Chondrocyte (in vitro differentiated cells): Measurements from ENCODE around the gene ACTR8. TPM values are rescaled to one million over a fixed set of nuclear protein-coding genes. Genes with fewer than 3 reads are reported as not detected.

Experiments
- DNase-seq: peaks from one replicate; pipeline ENCODE4 v3.0.0; 2021; ENCODE audit warnings: mixed read lengths, low spot score
- H3K27ac Mint-ChIP-seq: one replicate; pipeline ENCODE4 v1.8.0; 2021; ENCODE audit warnings: mild to moderate bottlenecking, moderate library complexity, mixed read lengths; ENCODE audit not compliant: unreplicated experiment
- H3K27me3 Mint-ChIP-seq: 2 replicates; pipeline ENCODE4 v1.8.0; 2021; ENCODE audit warnings: low read depth, mixed read lengths
- H3K36me3 Mint-ChIP-seq: 2 replicates; pipeline ENCODE4 v1.8.0; 2021; ENCODE audit warnings: low read depth, mixed read lengths
- H3K4me1 Mint-ChIP-seq: 2 replicates; pipeline ENCODE4 v1.8.0; 2021; ENCODE audit warnings: low read depth, mild to moderate bottlenecking, mixed read lengths
- H3K4me3 Mint-ChIP-seq: one replicate; pipeline ENCODE4 v1.8.0; 2021; ENCODE audit warnings: mild to moderate bottlenecking, moderate library complexity, mixed read lengths; ENCODE audit not compliant: unreplicated experiment
- H3K9me3 Mint-ChIP-seq: 2 replicates; pipeline ENCODE4 v1.8.0; 2021; ENCODE audit warnings: low read depth, mixed read lengths
- total RNA-seq: library from RNA; stranded (reverse); gene quantifications from 3 replicates; pipeline ENCODE4 v1.2.1, GENCODE V29; 2021
- TF ChIP-seq, protein P1 (sequence below): fragments of 200-600 bp; sonication (generic); IDR thresholded peaks from 2 replicates; pipeline ENCODE4 v1.5.0; 2021; ENCODE audit warnings: antibody characterized with exemption, mild to moderate bottlenecking, moderate library complexity

Gene ACTR8
- total RNA-seq, 1 donor from 2014 or later: 37.0 TPM

DNA sequence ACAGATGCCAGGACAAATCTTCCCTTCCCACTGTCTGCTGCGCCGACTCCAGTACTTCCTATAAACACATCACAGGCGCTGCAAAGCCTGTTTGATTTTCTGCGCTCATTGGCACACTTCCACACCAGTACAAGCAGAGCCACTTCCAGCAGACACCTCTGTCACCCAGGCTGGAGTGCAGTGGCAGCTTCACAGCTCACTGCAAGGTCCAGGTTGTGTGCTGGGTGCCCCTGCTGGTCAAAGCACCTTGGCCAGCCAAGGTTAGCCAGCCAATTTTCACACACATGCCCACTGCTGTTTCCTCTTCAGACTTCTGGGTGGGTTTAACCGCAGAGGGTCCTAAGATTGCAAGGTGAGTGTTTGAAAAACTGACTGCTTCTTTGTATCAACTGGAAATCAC, 40.7 kb downstream of the ACTR8 start:
- Mint-ChIP-seq H3K4me1 (peaks cover 5% of the 10 kb centered on the region), H3K36me3 (no peaks in the 10 kb centered on the region), H3K4me3 (no peak overlapping the region), H3K9me3 (no peaks in the 10 kb centered on the region), H3K27me3 (peaks cover 1% of the 10 kb centered on the region), H3K27ac (no peak overlapping the region)
- DNase-seq: no peak
- TF ChIP-seq, protein P1, sequence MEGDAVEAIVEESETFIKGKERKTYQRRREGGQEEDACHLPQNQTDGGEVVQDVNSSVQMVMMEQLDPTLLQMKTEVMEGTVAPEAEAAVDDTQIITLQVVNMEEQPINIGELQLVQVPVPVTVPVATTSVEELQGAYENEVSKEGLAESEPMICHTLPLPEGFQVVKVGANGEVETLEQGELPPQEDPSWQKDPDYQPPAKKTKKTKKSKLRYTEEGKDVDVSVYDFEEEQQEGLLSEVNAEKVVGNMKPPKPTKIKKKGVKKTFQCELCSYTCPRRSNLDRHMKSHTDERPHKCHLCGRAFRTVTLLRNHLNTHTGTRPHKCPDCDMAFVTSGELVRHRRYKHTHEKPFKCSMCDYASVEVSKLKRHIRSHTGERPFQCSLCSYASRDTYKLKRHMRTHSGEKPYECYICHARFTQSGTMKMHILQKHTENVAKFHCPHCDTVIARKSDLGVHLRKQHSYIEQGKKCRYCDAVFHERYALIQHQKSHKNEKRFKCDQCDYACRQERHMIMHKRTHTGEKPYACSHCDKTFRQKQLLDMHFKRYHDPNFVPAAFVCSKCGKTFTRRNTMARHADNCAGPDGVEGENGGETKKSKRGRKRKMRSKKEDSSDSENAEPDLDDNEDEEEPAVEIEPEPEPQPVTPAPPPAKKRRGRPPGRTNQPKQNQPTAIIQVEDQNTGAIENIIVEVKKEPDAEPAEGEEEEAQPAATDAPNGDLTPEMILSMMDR: no peak

DNA sequence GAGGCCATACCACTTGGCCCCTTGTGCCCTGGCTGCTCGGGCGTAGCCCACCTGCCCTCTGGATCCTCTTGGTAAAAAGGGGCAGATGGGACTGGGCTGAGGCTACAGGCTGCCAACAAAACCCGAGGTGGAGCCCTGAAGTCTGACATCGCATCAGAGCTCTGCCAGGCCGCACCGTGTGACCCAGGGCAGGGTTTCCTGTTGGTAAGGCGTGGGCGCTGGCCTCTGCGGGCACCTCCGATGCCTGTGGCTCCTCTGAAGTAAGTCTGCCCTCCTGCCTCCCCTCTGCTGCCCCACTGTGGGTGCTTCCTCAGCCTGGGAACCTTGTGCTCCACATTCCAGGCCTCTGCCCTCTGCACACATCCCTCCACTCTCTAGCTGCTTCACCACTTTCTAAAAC, 44.6 kb downstream of the ACTR8 start:
- TF ChIP-seq, protein P1: no peak
- no peaks in the 10 kb centered on the region for H3K36me3 Mint-ChIP-seq
- H3K4me3 Mint-ChIP-seq: no peak overlapping the region
- DNase-seq: no peak
- H3K4me1 Mint-ChIP-seq: no peaks in the 10 kb centered on the region
- H3K9me3 Mint-ChIP-seq: no peaks in the 10 kb centered on the region
- H3K27me3 Mint-ChIP-seq: no peaks in the 10 kb centered on the region
- no peak overlapping the region for H3K27ac Mint-ChIP-seq

DNA sequence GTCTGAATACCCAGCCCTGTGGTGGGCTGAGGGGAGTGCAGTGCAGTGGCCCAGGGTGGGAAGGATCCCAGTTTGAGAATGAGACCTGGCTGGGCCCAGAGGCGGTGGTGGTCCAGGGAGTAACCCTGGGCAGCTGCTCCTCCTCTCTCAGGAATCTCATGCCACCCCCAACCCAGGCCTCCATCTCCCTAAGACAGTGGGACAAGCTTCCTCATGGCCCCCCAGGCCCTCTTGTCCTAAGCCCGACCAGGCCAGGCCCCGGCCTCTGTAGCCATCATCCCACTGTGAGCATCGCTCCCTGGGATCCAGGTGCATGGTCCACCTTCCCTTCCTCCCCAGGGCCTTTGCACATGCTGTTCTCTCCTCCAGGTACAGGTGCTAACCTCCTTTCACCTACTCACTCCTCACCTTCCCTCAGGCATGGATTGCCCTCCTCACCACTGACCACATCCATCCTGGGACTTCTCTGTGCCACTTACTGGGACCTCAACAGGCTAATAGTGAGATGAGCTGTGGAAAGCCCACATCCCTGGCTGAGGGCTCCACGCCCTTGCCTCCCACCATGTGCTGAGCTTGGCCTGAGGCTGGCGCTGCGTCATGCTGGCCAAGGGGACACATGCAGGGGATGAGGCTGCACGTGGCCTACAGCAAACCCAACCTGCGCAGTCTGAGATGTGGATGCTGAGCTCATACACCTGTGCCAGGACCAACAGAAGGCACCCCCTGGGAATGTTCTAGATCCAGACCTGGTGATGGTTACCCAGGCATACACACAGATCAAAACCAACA, 45.7 kb downstream of the ACTR8 start:
- H3K27me3 Mint-ChIP-seq: no peaks in the 10 kb centered on the region

DNA sequence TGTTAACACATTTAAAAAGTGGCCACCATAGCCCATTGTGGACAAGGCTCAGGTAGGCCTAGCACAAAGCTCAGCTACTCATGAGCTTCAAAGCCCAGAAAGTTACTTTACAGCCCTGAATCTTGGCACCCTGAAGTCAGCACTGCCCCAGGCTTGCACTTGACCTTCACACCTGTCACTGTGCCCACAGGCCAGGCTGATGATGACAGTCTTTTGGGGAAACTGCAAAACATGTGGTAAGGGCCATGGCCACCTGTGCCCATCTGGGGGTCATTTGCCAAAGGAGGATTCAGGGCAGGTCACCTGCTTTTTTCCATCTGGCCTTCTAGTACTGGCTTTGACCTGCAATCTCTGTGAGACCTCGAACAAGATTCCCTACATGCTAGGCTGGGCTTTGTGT, 46.7 kb downstream of the ACTR8 start:
- Mint-ChIP-seq H3K4me1 (no peaks in the 10 kb centered on the region), H3K27ac (no peak overlapping the region), H3K9me3 (no peaks in the 10 kb centered on the region), H3K27me3 (no peaks in the 10 kb centered on the region), H3K36me3 (no peaks in the 10 kb centered on the region), H3K4me3 (no peak overlapping the region)
- TF ChIP-seq, protein P1: no peak
- DNase-seq: no peak

More for the DNA sequence above, 45.7 kb downstream of the ACTR8 start:
- TF ChIP-seq, protein P1: no peak
- no peaks in the 10 kb centered on the region for H3K9me3 Mint-ChIP-seq
- no peak for DNase-seq
- H3K36me3 Mint-ChIP-seq: no peaks in the 10 kb centered on the region
- no peak overlapping the region for H3K4me3 Mint-ChIP-seq
- no peaks in the 10 kb centered on the region for H3K4me1 Mint-ChIP-seq
- H3K27ac Mint-ChIP-seq: no peak overlapping the region

DNA sequence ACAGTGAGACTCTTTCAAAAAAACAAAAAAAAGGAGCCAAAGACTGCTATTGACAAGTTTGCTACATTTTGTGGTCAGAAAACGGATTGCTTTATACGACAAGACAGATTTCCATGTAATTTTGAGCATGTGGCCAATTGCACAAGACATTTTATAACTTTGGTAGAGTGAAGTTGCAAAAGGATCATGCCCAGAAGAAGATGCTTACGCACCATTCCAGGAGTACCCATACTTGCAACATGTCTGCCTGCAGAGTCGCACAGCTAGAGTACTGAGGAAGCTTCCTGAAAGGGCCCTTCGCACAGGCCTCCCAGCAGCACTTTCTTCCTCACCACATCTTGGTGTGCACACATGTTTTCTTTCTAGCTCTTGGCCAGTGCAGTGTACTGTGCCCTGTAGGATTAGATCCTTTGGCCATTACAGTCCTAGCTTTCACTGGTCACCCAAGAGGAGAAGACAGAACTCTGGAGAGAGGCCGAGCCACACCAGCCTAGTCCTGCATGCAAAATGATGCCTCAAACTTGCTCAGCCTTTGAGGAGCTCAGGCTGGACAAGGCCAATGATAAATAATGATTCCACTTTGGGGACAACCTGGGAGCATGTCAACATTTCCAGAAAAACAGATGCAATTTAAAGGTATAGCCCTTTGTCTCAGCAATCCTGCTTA, 47.4 kb downstream of the ACTR8 start:
- no peak overlapping the region for H3K4me3 Mint-ChIP-seq
- no peaks in the 10 kb centered on the region for H3K9me3 Mint-ChIP-seq
- no peaks in the 10 kb centered on the region for H3K36me3 Mint-ChIP-seq
- no peak overlapping the region for H3K27ac Mint-ChIP-seq
- DNase-seq: no peak
- H3K4me1 Mint-ChIP-seq: no peaks in the 10 kb centered on the region
- TF ChIP-seq, protein P1: no peak
- H3K27me3 Mint-ChIP-seq: no peaks in the 10 kb centered on the region
